K562 (cell line): Measurements from ENCODE around the gene DBP. TPM values are rescaled to one million over a fixed set of nuclear protein-coding genes. Genes with fewer than 3 reads are reported as not detected.
A peak's percentile ranks its signal among the peaks of the same experiment; 100 is the strongest.

Source experiments
- HDAC1 ChIP-seq, 2 experiments: fragments of 450-650 bp; IDR thresholded peaks; 2 replicates each; pipeline ENCODE4 v1.6.1; 2016 to 2017; ENCODE audit warnings: inconsistent platforms in 1 of 2, mild to moderate bottlenecking in 1 of 2, moderate library complexity in 1 of 2
- HMBOX1 ChIP-seq: sonication (generic); IDR thresholded peaks from 2 replicates; pipeline ENCODE4 v1.6.1; 2016
- HNRNPK ChIP-seq: fragments of 200-400 bp; formaldehyde crosslinking; IDR thresholded peaks from one replicate; pipeline ENCODE4 v1.6.1; 2018; ENCODE audit warnings: mild to moderate bottlenecking, low read depth, low read length; ENCODE audit not compliant: poor library complexity, severe bottlenecking
- IRF1 ChIP-seq: sonication (generic); formaldehyde crosslinking; IDR thresholded peaks from 2 replicates; pipeline ENCODE4 v1.8.0; 2022; ENCODE audit warnings: missing genetic modification reagents, mild to moderate bottlenecking, borderline replicate concordance
- MBD2 ChIP-seq: sonication (generic); IDR thresholded peaks from 2 replicates; pipeline ENCODE4 v1.6.1; 2016; ENCODE audit warnings: low read depth, borderline replicate concordance
- RAD21 ChIP-seq, 2 experiments: fragments of 250-450 bp in 1 of 2; fragments of 450-650 bp in 1 of 2; sonication (Bioruptor Pico) in 1 of 2; formaldehyde crosslinking in 1 of 2; IDR thresholded peaks in 1 of 2; conservative IDR thresholded peaks in 1 of 2; 2 replicates each; pipeline versions ENCODE4 v1.4.0 to v1.8.0; 2020 to 2022; ENCODE audit warnings: mild to moderate bottlenecking in 2 of 2, moderate library complexity in 1 of 2
- RBFOX2 ChIP-seq: fragments of 200-400 bp; formaldehyde crosslinking; IDR thresholded peaks from 2 replicates; pipeline ENCODE4 v1.6.1; 2017; ENCODE audit warnings: low read depth, mild to moderate bottlenecking, low read length, moderate library complexity
- TAF9B ChIP-seq: fragments of 450-650 bp; IDR thresholded peaks from 2 replicates; pipeline ENCODE4 v1.6.1; 2018; ENCODE audit warnings: mild to moderate bottlenecking; ENCODE audit not compliant: partially characterized antibody
- U2AF1 ChIP-seq: fragments of 200-400 bp; formaldehyde crosslinking; optimal IDR thresholded peaks from 2 replicates; pipeline ENCODE3; 2017; ENCODE audit warnings: mild to moderate bottlenecking, low read depth, low read length, moderate library complexity
- XRCC3 ChIP-seq: fragments of 450-650 bp; IDR thresholded peaks from 2 replicates; pipeline ENCODE4 v1.6.1; 2017; ENCODE audit warnings: mild to moderate bottlenecking, moderate library complexity
- ZFP91 ChIP-seq: sonication (generic); formaldehyde crosslinking; IDR thresholded peaks from 2 replicates; pipeline ENCODE4 v1.8.0; 2022; ENCODE audit warnings: mild to moderate bottlenecking, missing genetic modification reagents
- ZFPM2 ChIP-seq: fragments of 250-450 bp; sonication (Bioruptor Pico); IDR thresholded peaks from 2 replicates; pipeline ENCODE4 v1.5.1; 2022; ENCODE audit warnings: mild to moderate bottlenecking
- ZFX ChIP-seq: sonication (generic); formaldehyde crosslinking; IDR thresholded peaks from 2 replicates; pipeline ENCODE4 v1.8.0; 2022; ENCODE audit warnings: mild to moderate bottlenecking, missing genetic modification reagents, moderate library complexity
- ZNF239 ChIP-seq: fragments of 250-450 bp; sonication (Bioruptor Pico); IDR thresholded peaks from 2 replicates; pipeline ENCODE4 v1.4.0; 2020; ENCODE audit warnings: mild to moderate bottlenecking
- ZNF41 ChIP-seq: fragments of 250-450 bp; sonication (Bioruptor Pico); conservative IDR thresholded peaks from 2 replicates; pipeline ENCODE4 v1.4.0; 2020; ENCODE audit warnings: mild to moderate bottlenecking
- ZNF76 ChIP-seq: fragments of 250-450 bp; sonication (Bioruptor Pico); IDR thresholded peaks from 2 replicates; pipeline ENCODE4 v1.4.0; 2020; ENCODE audit warnings: mild to moderate bottlenecking, moderate library complexity, borderline replicate concordance
- polyA plus RNA-seq, 8 experiments: library from polyadenylated mRNA; depleted of rRNA in 4 of 8; stranded (reverse) in 5 of 8; unstranded in 3 of 8; fragments of >200 nt; fragmentation: Nextera tagmentation in 2 of 8; fragmentation: Illumina TruSeq in 1 of 8; extraction: Ambion mirVana in 2 of 8; extraction: Trizol in 1 of 8; gene quantifications; 2 replicates each; pipeline versions ENCODE4 v1.2.1 to v1.2.3, GENCODE V29; 2011 to 2014; ENCODE audit warnings: inconsistent platforms in 1 of 8, missing spikeins in 1 of 8
- total RNA-seq, 7 experiments: library from RNA; depleted of rRNA in 6 of 7; stranded (reverse); fragments of >200 nt in 6 of 7; fragmentation: Illumina TruSeq in 2 of 7; extraction: Trizol in 2 of 7; gene quantifications; 2 replicates each; pipeline versions ENCODE4 v1.2.1 to v1.2.3, GENCODE V29; 2011 to 2021; ENCODE audit warnings: low replicate concordance in 1 of 7

Gene DBP
- total and polyA plus RNA-seq, 9 of the 15 experiments (the other 6 are each of a cell fraction or from before 2014, with no cell fraction given) = 0.25 to 5.5 (median 1.8) TPM

- TF ChIP-seq U2AF1 (no peak), HNRNPK (no peak), ZFP91 (CRISPR knock-in tag) (peak; percentile 96), RAD21 (CRISPR knock-in tag; conservative IDR thresholded peaks at IDR 0.05 in 1 of 2, IDR thresholded peaks at IDR 0.05 in 1 of 2) (0 out of 4 replicates have a peak, but pooled peaks of 1 of the 2 experiments have one; percentile 9), TAF9B (no peak), ZNF41 (no peak; the same call in 1 of the 2 replicates), ZFPM2 (CRISPR knock-in tag) (no peak), ZNF76 (CRISPR knock-in tag) (0 out of 2 replicates have a peak, but pooled peaks have one; percentile 20), XRCC3 (no peak), ZNF239 (peak; percentile 12; the same call in 1 of the 2 replicates), ZFX (CRISPR knock-in tag) (peak; percentile 51), RBFOX2 (peak; percentile 58; the same call in 1 of the 2 replicates), MBD2 (no peak), IRF1 (CRISPR knock-in tag) (no peak), HMBOX1 (no peak), HDAC1 (IDR thresholded peaks at IDR 0.05) (peak in 1 of 2 experiments; percentile 71; a peak in 2 of 4 replicates)
These were observed 2.5 kb downstream of the DBP start (continued) for GRCh38 chr19:48634424-48635262.
